ENCODE results near the gene CACNB3. TPM values are rescaled to one million over a fixed set of nuclear protein-coding genes. Genes with fewer than 3 reads are reported as not detected.

The CACNB3 gene
- total and polyA plus RNA-seq, 2 donors (not counting 1 experiment from before 2014, with no cell fraction given): 1.6 to 4.0 TPM

DNA sequence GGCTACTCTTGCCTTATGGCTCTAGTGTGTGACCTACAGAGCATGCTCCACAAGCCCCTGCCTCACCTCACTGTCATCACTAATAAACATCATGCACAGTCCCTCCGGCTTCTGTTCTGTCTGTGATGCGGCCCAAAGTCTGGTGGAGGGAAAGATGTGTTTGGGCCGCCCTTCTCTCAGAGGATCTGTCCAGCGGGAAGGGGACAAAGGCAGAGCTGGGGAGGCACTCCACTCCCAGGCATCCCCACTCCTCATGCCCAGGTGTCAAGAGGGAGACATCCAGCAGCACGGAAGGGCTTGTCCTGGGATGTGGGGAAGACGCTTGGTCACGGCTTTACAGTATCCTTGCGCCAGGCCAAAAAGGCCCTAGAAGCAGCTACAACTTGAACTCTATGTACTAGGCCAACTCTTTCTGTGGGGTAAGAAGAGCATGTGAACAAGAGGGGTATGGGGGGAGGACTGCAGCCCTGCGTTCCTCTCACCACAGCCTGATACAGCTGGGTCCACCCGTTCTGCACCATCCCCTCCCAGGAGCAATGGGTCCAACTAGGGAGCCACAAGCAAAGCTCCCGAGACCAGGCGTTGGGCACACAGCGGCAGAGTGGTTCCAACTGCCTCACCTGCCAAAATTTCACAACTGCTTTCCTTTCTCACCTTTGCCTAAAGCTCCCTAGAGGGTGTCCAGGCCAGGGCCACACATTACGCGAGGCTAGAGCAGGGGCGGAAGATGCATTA is 10.7 kb downstream of the CACNB3 start:
- intact Hi-C loops (cut with micrococcal nuclease): no loop called here
- H3K36me3 ChIP-seq (replicated peaks in 1 of 2; ENCODE audit: control extremely low read depth in 1 of 2, control insufficient read depth in 1 of 2, extremely low read depth in 1 of 2, insufficient read depth in 2 of 2, low read length in 1 of 2): peaks cover 6 to 57% of the 10 kb centered on the region in 2 experiments
- 95% methylated on average over 14 of the region's 16 CpGs for WGBS (ENCODE audit: insufficient coverage)
- H3K9me3 Mint-ChIP-seq (ENCODE audit: insufficient read depth): no peaks in the 10 kb centered on the region
- no peak overlapping the region for H3K27ac ChIP-seq (ENCODE audit: low read length in 2 of 2)
- no peaks in the 10 kb centered on the region for H3K4me1 ChIP-seq (ENCODE audit: control insufficient read depth in 2 of 2, insufficient read depth in 2 of 2, low read length in 2 of 2)
- no peaks in the 10 kb centered on the region for H3K27me3 Mint-ChIP-seq
- no peak overlapping the region for H3K4me3 ChIP-seq (ENCODE audit: control extremely low read depth in 1 of 5, extremely low read depth in 1 of 5, insufficient read depth in 1 of 5, low read depth in 2 of 5, low read length in 4 of 5)
- H3K27ac Mint-ChIP-seq: no peak overlapping the region
- no peaks in the 10 kb centered on the region for H3K9me3 ChIP-seq (ENCODE audit: control extremely low read depth in 1 of 3, control insufficient read depth in 2 of 3, insufficient read depth in 1 of 3, low read length in 2 of 3)
- H3K4me2 ChIP-seq (replicated peaks; ENCODE audit: low read depth, low read length, poor library complexity, severe bottlenecking): no peak overlapping the region
- no peak for DNase-seq
- ATAC-seq (ENCODE audit: low read depth): no peak
- ChIA-PET CTCF (interaction anchor here (0.5 to 1.4 kb wide), 3 partner anchors 10 to 20 kb away, joined by 3 to 4 read pairs (median 3); no protein-coding TSS in a partner anchor), POLR2A (no interaction called here)
- no peak overlapping the region for H3K9ac ChIP-seq (ENCODE audit: low read length)
- H4K20me1 ChIP-seq (ENCODE audit: control insufficient read depth, insufficient read depth, low read length, poor library complexity, severe bottlenecking): peaks cover 25% of the 10 kb centered on the region
- H3K4me3 Mint-ChIP-seq: no peak overlapping the region
- no peaks in the 10 kb centered on the region for H3K27me3 ChIP-seq (replicated peaks in 1 of 4; ENCODE audit: control extremely low read depth in 1 of 4, control insufficient read depth in 3 of 4, insufficient read depth in 4 of 4, low read length in 3 of 4)
- TF ChIP-seq, protein P1, sequence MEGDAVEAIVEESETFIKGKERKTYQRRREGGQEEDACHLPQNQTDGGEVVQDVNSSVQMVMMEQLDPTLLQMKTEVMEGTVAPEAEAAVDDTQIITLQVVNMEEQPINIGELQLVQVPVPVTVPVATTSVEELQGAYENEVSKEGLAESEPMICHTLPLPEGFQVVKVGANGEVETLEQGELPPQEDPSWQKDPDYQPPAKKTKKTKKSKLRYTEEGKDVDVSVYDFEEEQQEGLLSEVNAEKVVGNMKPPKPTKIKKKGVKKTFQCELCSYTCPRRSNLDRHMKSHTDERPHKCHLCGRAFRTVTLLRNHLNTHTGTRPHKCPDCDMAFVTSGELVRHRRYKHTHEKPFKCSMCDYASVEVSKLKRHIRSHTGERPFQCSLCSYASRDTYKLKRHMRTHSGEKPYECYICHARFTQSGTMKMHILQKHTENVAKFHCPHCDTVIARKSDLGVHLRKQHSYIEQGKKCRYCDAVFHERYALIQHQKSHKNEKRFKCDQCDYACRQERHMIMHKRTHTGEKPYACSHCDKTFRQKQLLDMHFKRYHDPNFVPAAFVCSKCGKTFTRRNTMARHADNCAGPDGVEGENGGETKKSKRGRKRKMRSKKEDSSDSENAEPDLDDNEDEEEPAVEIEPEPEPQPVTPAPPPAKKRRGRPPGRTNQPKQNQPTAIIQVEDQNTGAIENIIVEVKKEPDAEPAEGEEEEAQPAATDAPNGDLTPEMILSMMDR (IDR thresholded peaks at IDR 0.05): no peak
- no peak for TF ChIP-seq EZH2 (IDR thresholded peaks at IDR 0.05; ENCODE audit: borderline replicate concordance, insufficient read depth, low read depth, low read length, poor library complexity, severe bottlenecking)
- H2AFZ ChIP-seq (ENCODE audit: insufficient read depth, low read depth, low read length, poor library complexity, severe bottlenecking): no peak overlapping the region
- H3K4me1 Mint-ChIP-seq: no peaks in the 10 kb centered on the region
- no peaks in the 10 kb centered on the region for H3K79me2 ChIP-seq (ENCODE audit: control insufficient read depth, insufficient read depth, low read length)

DNA sequence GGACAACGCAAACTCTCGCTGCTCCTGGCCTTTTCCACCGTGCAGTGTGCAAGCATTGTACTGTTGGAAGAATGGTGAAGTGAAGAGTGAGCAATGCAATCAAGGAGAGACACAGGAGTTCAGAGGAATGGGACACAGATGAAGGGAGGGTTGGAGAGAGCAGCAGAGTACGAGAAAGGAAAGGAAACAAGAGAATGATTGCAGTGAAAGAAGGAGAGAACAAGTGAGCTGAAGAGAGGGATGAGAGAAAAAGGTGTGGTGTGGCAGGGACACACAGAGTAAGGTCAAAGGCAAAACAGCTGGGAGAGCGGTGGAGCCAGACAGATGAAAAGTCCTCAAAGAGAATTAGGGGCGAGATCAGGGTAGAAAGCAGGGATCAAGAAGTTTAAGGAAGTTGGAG is 13.0 kb downstream of the CACNB3 start:
- no peak overlapping the region for H3K9ac ChIP-seq (ENCODE audit: low read length)
- H3K36me3 ChIP-seq (replicated peaks in 1 of 2; ENCODE audit: control extremely low read depth in 1 of 2, control insufficient read depth in 1 of 2, extremely low read depth in 1 of 2, insufficient read depth in 2 of 2, low read length in 1 of 2): peaks cover 6 to 67% of the 10 kb centered on the region in 2 experiments
- Mint-ChIP-seq H3K9me3 (ENCODE audit: insufficient read depth) (no peaks in the 10 kb centered on the region), H3K27me3 (no peaks in the 10 kb centered on the region), H3K4me3 (no peak overlapping the region), H3K4me1 (no peaks in the 10 kb centered on the region), H3K27ac (no peak overlapping the region)
- H3K4me1 ChIP-seq (ENCODE audit: control insufficient read depth in 2 of 2, insufficient read depth in 2 of 2, low read length in 2 of 2): no peaks in the 10 kb centered on the region
- ATAC-seq (ENCODE audit: low read depth) (no peak), DNase-seq (no peak)
- intact Hi-C loops (cut with micrococcal nuclease): no loop called here
- H3K4me3 ChIP-seq (ENCODE audit: control extremely low read depth in 1 of 5, extremely low read depth in 1 of 5, insufficient read depth in 1 of 5, low read depth in 2 of 5, low read length in 4 of 5): no peak overlapping the region
- H4K20me1 ChIP-seq (ENCODE audit: control insufficient read depth, insufficient read depth, low read length, poor library complexity, severe bottlenecking): peaks cover 29% of the 10 kb centered on the region
- H3K27ac ChIP-seq (ENCODE audit: low read length in 2 of 2): no peak overlapping the region
- ChIA-PET POLR2A (no interaction called here), CTCF (interaction anchor here (1.2 to 1.5 kb wide), 3 partner anchors 12 to 157 kb away, joined by 3 to 5 read pairs (median 4); no protein-coding TSS in a partner anchor)
- no peak overlapping the region for H3K4me2 ChIP-seq (replicated peaks; ENCODE audit: low read depth, low read length, poor library complexity, severe bottlenecking)
- 96% methylated on average over 4 of the region's 6 CpGs for WGBS (ENCODE audit: insufficient coverage)
- no peak for TF ChIP-seq EZH2 (IDR thresholded peaks at IDR 0.05; ENCODE audit: borderline replicate concordance, insufficient read depth, low read depth, low read length, poor library complexity, severe bottlenecking)
- TF ChIP-seq, protein P1 (IDR thresholded peaks at IDR 0.05): no peak
- H2AFZ ChIP-seq (ENCODE audit: insufficient read depth, low read depth, low read length, poor library complexity, severe bottlenecking): no peak overlapping the region
- no peaks in the 10 kb centered on the region for H3K79me2 ChIP-seq (ENCODE audit: control insufficient read depth, insufficient read depth, low read length)
- H3K27me3 ChIP-seq (replicated peaks in 1 of 4; ENCODE audit: control extremely low read depth in 1 of 4, control insufficient read depth in 3 of 4, insufficient read depth in 4 of 4, low read length in 3 of 4): no peaks in the 10 kb centered on the region
- H3K9me3 ChIP-seq (ENCODE audit: control extremely low read depth in 1 of 3, control insufficient read depth in 2 of 3, insufficient read depth in 1 of 3, low read length in 2 of 3): no peaks in the 10 kb centered on the region
